CD14-positive monocyte (primary cell): ENCODE measurements around the gene OR12D3. TPM values are rescaled to one million over a fixed set of nuclear protein-coding genes. Genes with fewer than 3 reads are reported as not detected.

Experiments used
- DNase-seq, 3 donors: peaks; one replicate each; pipeline ENCODE4 v3.0.0-alpha.2; 2011 to 2022
- H2AFZ ChIP-seq: 2 replicates; pipeline ENCODE4 v1.6.0; 2012; ENCODE audit warnings: mild to moderate bottlenecking, low read depth, low read length, inconsistent platforms; ENCODE audit not compliant: insufficient read depth, poor library complexity, severe bottlenecking
- H3K27ac ChIP-seq, 2 donors: 1 replicate in 1 of 2; 2 replicates in 1 of 2; pipeline ENCODE4 v1.5.1; 2012 to 2013; ENCODE audit warnings: low read length in 2 of 2, control low read depth in 1 of 2, inconsistent platforms in 1 of 2, low read depth in 1 of 2, mild to moderate bottlenecking in 1 of 2
- H3K27me3 ChIP-seq, 2 donors: one replicate each; pipeline versions ENCODE4 v1.6.0 to v1.6.1; 2011 to 2013; ENCODE audit warnings: low read length in 2 of 2; ENCODE audit not compliant: control insufficient read depth in 2 of 2, insufficient read depth in 2 of 2
- H3K36me3 ChIP-seq, 2 donors: replicated peaks in 1 of 2; 1 replicate in 1 of 2; 2 replicates in 1 of 2; pipeline versions ENCODE4 v1.5.1 to v1.6.1; 2012 to 2013; ENCODE audit warnings: low read length in 2 of 2, control low read depth in 1 of 2, inconsistent platforms in 1 of 2, mild to moderate bottlenecking in 1 of 2; ENCODE audit not compliant: insufficient read depth in 2 of 2, control insufficient read depth in 1 of 2
- H3K4me1 ChIP-seq, 2 donors: 1 replicate in 1 of 2; 2 replicates in 1 of 2; pipeline versions ENCODE4 v1.5.1 to v1.6.1; 2012 to 2013; ENCODE audit warnings: low read length in 2 of 2, control low read depth in 1 of 2, inconsistent platforms in 1 of 2, mild to moderate bottlenecking in 1 of 2, moderate library complexity in 1 of 2; ENCODE audit not compliant: insufficient read depth in 2 of 2, control insufficient read depth in 1 of 2
- H3K4me2 ChIP-seq: replicated peaks from 2 replicates; pipeline ENCODE3; 2012; ENCODE audit warnings: low read length, moderate library complexity, mild to moderate bottlenecking; ENCODE audit not compliant: poor library complexity, severe bottlenecking; ENCODE audit errors: extremely low read depth
- H3K4me3 ChIP-seq, 3 experiments: fragments of 200-600 bp in 1 of 3; sonication (generic) in 1 of 3; replicated peaks in 1 of 3; 1 replicate in 2 of 3; 2 replicates in 1 of 3; pipeline ENCODE4 v1.5.1; 2011 to 2013; ENCODE audit warnings: low read length in 3 of 3, mild to moderate bottlenecking in 3 of 3, control low read depth in 2 of 3, low read depth in 2 of 3, inconsistent platforms in 1 of 3, moderate library complexity in 1 of 3
- H3K79me2 ChIP-seq: 2 replicates; pipeline ENCODE4 v1.6.0; 2012; ENCODE audit warnings: mild to moderate bottlenecking, control low read depth, inconsistent platforms, low read length, moderate library complexity; ENCODE audit not compliant: insufficient read depth
- H3K9ac ChIP-seq: 2 replicates; pipeline ENCODE4 v1.6.0; 2017; ENCODE audit warnings: low read length, mild to moderate bottlenecking; ENCODE audit not compliant: insufficient read depth, poor library complexity, severe bottlenecking
- H3K9me3 ChIP-seq, 2 donors: replicated peaks in 1 of 2; 1 replicate in 1 of 2; 2 replicates in 1 of 2; pipeline versions ENCODE4 v1.5.1 to v1.6.1; 2012 to 2013; ENCODE audit warnings: low read length in 2 of 2, control low read depth in 1 of 2; ENCODE audit not compliant: control insufficient read depth in 1 of 2, insufficient read depth in 1 of 2
- H4K20me1 ChIP-seq: 2 replicates; pipeline ENCODE4 v1.6.0; 2012; ENCODE audit warnings: mild to moderate bottlenecking, low read length, control low read depth, moderate library complexity; ENCODE audit not compliant: insufficient read depth
- H3K27ac Mint-ChIP-seq, 7 donors: one replicate each; pipeline ENCODE4 v1.8.0; 2020; ENCODE audit warnings: mild to moderate bottlenecking in 7 of 7, mixed read lengths in 7 of 7, moderate library complexity in 6 of 7, inconsistent platforms in 2 of 7
- H3K27me3 Mint-ChIP-seq, 3 donors: one replicate each; pipeline ENCODE4 v1.8.0; 2021 to 2022; ENCODE audit warnings: low read depth in 3 of 3, mild to moderate bottlenecking in 3 of 3, mixed read lengths in 3 of 3, moderate library complexity in 3 of 3, inconsistent platforms in 1 of 3
- H3K36me3 Mint-ChIP-seq, 2 donors: one replicate each; pipeline ENCODE4 v1.8.0; 2020; ENCODE audit warnings: mixed read lengths in 2 of 2, inconsistent platforms in 1 of 2, mild to moderate bottlenecking in 1 of 2
- H3K4me1 Mint-ChIP-seq: one replicate; pipeline ENCODE4 v1.8.0; 2020; ENCODE audit warnings: mild to moderate bottlenecking, mixed read lengths
- H3K4me3 Mint-ChIP-seq, 2 donors: one replicate each; pipeline ENCODE4 v1.8.0; 2020; ENCODE audit warnings: mild to moderate bottlenecking in 2 of 2, mixed read lengths in 2 of 2, moderate library complexity in 1 of 2
- H3K9me3 Mint-ChIP-seq, 7 donors: one replicate each; pipeline ENCODE4 v1.8.0; 2020 to 2022; ENCODE audit warnings: mixed read lengths in 7 of 7, mild to moderate bottlenecking in 6 of 7, moderate library complexity in 6 of 7, inconsistent platforms in 2 of 7
- WGBS: methylation state at CpG from one replicate; pipeline ENCODE4 v1.1.5; 2013; ENCODE audit warnings: missing lambda C conversion rate; ENCODE audit not compliant: insufficient coverage; 5-methylcytosine and 5-hydroxymethylcytosine counted together
- intact Hi-C, 2 donors: fragments of 100-400 bp; cut with micrococcal nuclease; formaldehyde crosslinking; loops; one replicate each; pipeline versions ENCODE4 v1.15.0 to v1.15.1; 2023
- polyA plus RNA-seq, 3 donors: library from polyadenylated mRNA; depleted of rRNA in 1 of 3; unstranded in 2 of 3; stranded (reverse) in 1 of 3; fragments of 300-500 nt in 2 of 3; fragments of >200 nt in 1 of 3; fragmentation: Illumina TruSeq in 2 of 3; gene quantifications; 1 replicate in 2 of 3; 2 replicates in 1 of 3; pipeline ENCODE4 v1.2.3, GENCODE V29; 2012 to 2021
- TF ChIP-seq, protein P1 (sequence below): fragments of 200-600 bp; IDR thresholded peaks from one replicate; pipeline ENCODE4 v1.8.0; 2022; ENCODE audit warnings: antibody characterized with exemption, mild to moderate bottlenecking

OR12D3 gene
- polyA plus RNA-seq, 3 donors, result not detected

DNA sequence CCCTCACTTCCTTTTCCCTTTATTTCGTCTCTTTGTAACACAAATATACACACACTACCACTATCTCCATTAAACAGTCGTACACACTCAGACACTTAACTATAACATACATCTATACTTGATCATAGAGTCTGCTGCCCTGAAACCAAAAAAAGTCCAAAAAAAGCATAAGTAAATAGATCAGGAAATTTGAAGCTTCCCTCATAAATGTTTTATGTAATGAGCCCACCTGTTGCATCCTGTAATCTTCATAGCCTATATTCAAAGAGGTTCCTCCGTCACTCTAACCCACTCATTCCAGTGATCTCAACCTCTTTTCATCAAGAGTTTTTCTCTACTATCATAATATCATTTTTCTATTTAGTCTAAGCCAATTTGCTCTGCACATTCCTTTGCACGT is 13.4 kb upstream of the OR12D3 start:
- H3K4me2 ChIP-seq, result no peak overlapping the region
- no peaks in the 10 kb centered on the region for H3K27me3 ChIP-seq
- Mint-ChIP-seq H3K27me3 (peaks cover 3 to 4% (median 3%) of the 10 kb centered on the region in 3 donors), H3K27ac (no peak overlapping the region), H3K4me3 (no peak overlapping the region), H3K4me1 (no peaks in the 10 kb centered on the region), H3K9me3 (peaks cover 0 to 7% (median 0%) of the 10 kb centered on the region in 7 donors), H3K36me3 (no peaks in the 10 kb centered on the region)
- no peak overlapping the region for H2AFZ ChIP-seq
- H4K20me1 ChIP-seq, result no peaks in the 10 kb centered on the region
- H3K79me2 ChIP-seq, result no peaks in the 10 kb centered on the region
- no peak overlapping the region for H3K9ac ChIP-seq
- H3K27ac ChIP-seq, result no peak overlapping the region
- intact Hi-C loops, result no loop called here
- DNase-seq, result no peak
- TF ChIP-seq, protein P1, sequence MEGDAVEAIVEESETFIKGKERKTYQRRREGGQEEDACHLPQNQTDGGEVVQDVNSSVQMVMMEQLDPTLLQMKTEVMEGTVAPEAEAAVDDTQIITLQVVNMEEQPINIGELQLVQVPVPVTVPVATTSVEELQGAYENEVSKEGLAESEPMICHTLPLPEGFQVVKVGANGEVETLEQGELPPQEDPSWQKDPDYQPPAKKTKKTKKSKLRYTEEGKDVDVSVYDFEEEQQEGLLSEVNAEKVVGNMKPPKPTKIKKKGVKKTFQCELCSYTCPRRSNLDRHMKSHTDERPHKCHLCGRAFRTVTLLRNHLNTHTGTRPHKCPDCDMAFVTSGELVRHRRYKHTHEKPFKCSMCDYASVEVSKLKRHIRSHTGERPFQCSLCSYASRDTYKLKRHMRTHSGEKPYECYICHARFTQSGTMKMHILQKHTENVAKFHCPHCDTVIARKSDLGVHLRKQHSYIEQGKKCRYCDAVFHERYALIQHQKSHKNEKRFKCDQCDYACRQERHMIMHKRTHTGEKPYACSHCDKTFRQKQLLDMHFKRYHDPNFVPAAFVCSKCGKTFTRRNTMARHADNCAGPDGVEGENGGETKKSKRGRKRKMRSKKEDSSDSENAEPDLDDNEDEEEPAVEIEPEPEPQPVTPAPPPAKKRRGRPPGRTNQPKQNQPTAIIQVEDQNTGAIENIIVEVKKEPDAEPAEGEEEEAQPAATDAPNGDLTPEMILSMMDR, result no peak
- H3K4me3 ChIP-seq, result no peak overlapping the region
- no peaks in the 10 kb centered on the region for H3K36me3 ChIP-seq
- peaks cover 0 to 4% of the 10 kb centered on the region in 2 donors for H3K9me3 ChIP-seq
- no peaks in the 10 kb centered on the region for H3K4me1 ChIP-seq
- WGBS, result no CpG with 5 or more reads among the region's 4 CpGs

DNA sequence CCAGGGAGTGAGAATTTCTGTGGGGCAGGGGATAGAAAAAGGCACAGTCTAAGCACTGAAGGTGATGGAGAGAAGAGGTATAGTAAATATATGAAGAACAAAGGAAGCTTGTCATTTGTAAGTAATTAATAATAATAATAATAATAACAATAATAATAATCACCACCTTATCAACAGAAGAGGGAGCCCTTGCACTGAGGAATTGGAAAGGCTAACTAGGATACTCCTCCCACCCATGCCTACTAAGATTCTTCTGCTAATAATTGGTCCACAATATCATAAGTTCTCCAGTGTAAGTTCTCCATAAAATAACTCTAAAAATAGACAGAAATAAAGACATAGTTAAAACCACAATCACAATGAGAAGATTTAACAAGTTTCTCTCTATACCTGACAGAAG is 912 bp upstream of the OR12D3 start:
- Histone ChIP-seq H3K4me2 (no peak overlapping the region), H3K9ac (no peak overlapping the region), H3K4me1 (no peaks in the 10 kb centered on the region), H2AFZ (no peak overlapping the region), H3K36me3 (no peaks in the 10 kb centered on the region), H3K79me2 (no peaks in the 10 kb centered on the region), H3K27ac (no peak overlapping the region), H3K4me3 (no peak overlapping the region), H3K9me3 (no peaks in the 10 kb centered on the region), H3K27me3 (no peaks in the 10 kb centered on the region), H4K20me1 (no peaks in the 10 kb centered on the region)
- H3K9me3 Mint-ChIP-seq, result no peaks in the 10 kb centered on the region
- H3K36me3 Mint-ChIP-seq, result no peaks in the 10 kb centered on the region
- H3K27ac Mint-ChIP-seq, result no peak overlapping the region
- no peak for DNase-seq
- TF ChIP-seq, protein P1, result no peak
- intact Hi-C loops, result no loop called here
- H3K27me3 Mint-ChIP-seq, result peaks cover 0 to 4% (median 2%) of the 10 kb centered on the region in 3 donors
- H3K4me1 Mint-ChIP-seq, result no peaks in the 10 kb centered on the region
- H3K4me3 Mint-ChIP-seq, result no peak overlapping the region
